IMR-90 (cell line): ENCODE measurements around the gene AUTS2. TPM values are rescaled to one million over a fixed set of nuclear protein-coding genes. Genes with fewer than 3 reads are reported as not detected.

Experiments
- ATAC-seq: fragments of 200-7000 bp; cut with Tn5 transposase; 2 replicates; pipeline ENCODE4 v1.9.1; 2020; ENCODE audit warnings: low read depth, mild to moderate bottlenecking, moderate library complexity
- BruUV-seq: library from RNA; stranded (reverse); fragments of 400-500 nt; replicated peaks from 2 replicates; lab custom pipeline; 2021; lab: Mats Ljungman, UMichigan
- CTCF ChIA-PET: fragments of 300-600 bp; formaldehyde crosslinking; extraction: SDS; loops from one replicate; lab custom pipeline; 2021; ENCODE audit warnings: antibody characterized with exemption; lab: Yijun Ruan, JAX
- POLR2A ChIA-PET: fragments of 300-600 bp; sonication (Branson Sonifier 250); formaldehyde crosslinking; loops from one replicate; lab custom pipeline; 2022; ENCODE audit warnings: antibody characterized with exemption; ENCODE audit not compliant: unreplicated experiment; lab: Charles Lee
- DNase-seq: peaks from one replicate; pipeline ENCODE4 v3.0.0; 2013
- H2AFZ ChIP-seq: replicated peaks from 2 replicates; pipeline ENCODE3; 2013; ENCODE audit warnings: low read length, mild to moderate bottlenecking; ENCODE audit not compliant: poor library complexity
- H2AK5ac ChIP-seq: 2 replicates; pipeline ENCODE4 v1.6.1; 2013; ENCODE audit warnings: low read depth, low read length, inconsistent platforms
- H2AK9ac ChIP-seq: replicated peaks from 2 replicates; pipeline ENCODE3; 2013; ENCODE audit warnings: mild to moderate bottlenecking, low read depth, low read length, moderate library complexity; ENCODE audit not compliant: poor library complexity
- H2BK120ac ChIP-seq: 2 replicates; pipeline ENCODE4 v1.6.1; 2013; ENCODE audit warnings: low read depth, low read length, inconsistent platforms
- H2BK15ac ChIP-seq: 3 replicates; pipeline ENCODE4 v1.6.1; 2013; ENCODE audit warnings: low read depth, low read length, inconsistent platforms
- H2BK20ac ChIP-seq: 2 replicates; pipeline ENCODE4 v1.6.1; 2013; ENCODE audit warnings: low read depth, mild to moderate bottlenecking, inconsistent platforms, low read length, moderate library complexity
- H2BK5ac ChIP-seq: 2 replicates; pipeline ENCODE4 v1.6.1; 2013; ENCODE audit warnings: mild to moderate bottlenecking, low read depth, low read length, inconsistent platforms; ENCODE audit not compliant: poor library complexity, severe bottlenecking
- H3K14ac ChIP-seq: replicated peaks from 2 replicates; pipeline ENCODE4 v1.6.1; 2013; ENCODE audit warnings: low read depth, low read length, inconsistent platforms
- H3K18ac ChIP-seq: 2 replicates; pipeline ENCODE4 v1.6.1; 2013; ENCODE audit warnings: low read depth, low read length, control low read depth
- H3K23ac ChIP-seq: 2 replicates; pipeline ENCODE4 v1.6.1; 2013; ENCODE audit warnings: low read depth, low read length, inconsistent platforms
- H3K27ac ChIP-seq: 2 replicates; pipeline ENCODE4 v1.5.1; 2013; ENCODE audit warnings: mild to moderate bottlenecking, control low read depth, low read length; ENCODE audit not compliant: insufficient read depth
- H3K27me3 ChIP-seq: 2 replicates; pipeline ENCODE4 v1.6.1; 2013; ENCODE audit warnings: low read length; ENCODE audit not compliant: control insufficient read depth, insufficient read depth
- H3K36me3 ChIP-seq: 2 replicates; pipeline ENCODE4 v1.6.1; 2013; ENCODE audit warnings: low read length, mixed read lengths; ENCODE audit not compliant: control insufficient read depth, insufficient read depth
- H3K4ac ChIP-seq: 2 replicates; pipeline ENCODE4 v1.6.1; 2013; ENCODE audit warnings: low read depth, low read length, inconsistent platforms
- H3K4me1 ChIP-seq: 2 replicates; pipeline ENCODE4 v1.6.1; 2013; ENCODE audit warnings: low read length, mixed read lengths; ENCODE audit not compliant: control insufficient read depth, insufficient read depth
- H3K4me2 ChIP-seq: 2 replicates; pipeline ENCODE4 v1.6.1; 2013; ENCODE audit warnings: low read depth, mild to moderate bottlenecking, control low read depth, low read length, moderate library complexity
- H3K4me3 ChIP-seq: 2 replicates; pipeline ENCODE4 v1.5.1; 2013; ENCODE audit warnings: low read depth, mild to moderate bottlenecking, control low read depth, low read length, moderate library complexity; ENCODE audit not compliant: insufficient read depth
- H3K56ac ChIP-seq: 2 replicates; pipeline ENCODE4 v1.6.1; 2013; ENCODE audit warnings: low read length, inconsistent platforms; ENCODE audit not compliant: insufficient read depth; ENCODE audit errors: extremely low read depth
- H3K79me1 ChIP-seq, 2 experiments: 2 replicates each; pipeline ENCODE4 v1.6.1; 2013; ENCODE audit warnings: low read length in 2 of 2, inconsistent platforms in 1 of 2, low read depth in 1 of 2
- H3K9ac ChIP-seq: 2 replicates; pipeline ENCODE4 v1.6.1; 2013; ENCODE audit warnings: low read depth, low read length, control low read depth
- H3K9me1 ChIP-seq: 2 replicates; pipeline ENCODE4 v1.6.1; 2013; ENCODE audit warnings: low read length, inconsistent platforms; ENCODE audit not compliant: insufficient read depth
- H3K9me3 ChIP-seq: 2 replicates; pipeline ENCODE4 v1.6.1; 2013; ENCODE audit warnings: low read length; ENCODE audit not compliant: control insufficient read depth, insufficient read depth
- H4K20me1 ChIP-seq: 2 replicates; pipeline ENCODE4 v1.6.1; 2013; ENCODE audit warnings: low read length, inconsistent platforms; ENCODE audit not compliant: insufficient read depth
- H4K5ac ChIP-seq: 2 replicates; pipeline ENCODE4 v1.6.1; 2013; ENCODE audit warnings: mild to moderate bottlenecking, low read depth, low read length, control low read depth
- H4K8ac ChIP-seq, 2 experiments: 2 replicates each; pipeline ENCODE4 v1.6.1; 2013; ENCODE audit warnings: low read depth in 2 of 2, low read length in 2 of 2, control low read depth in 1 of 2, inconsistent platforms in 1 of 2
- H4K91ac ChIP-seq: 2 replicates; pipeline ENCODE4 v1.6.1; 2013; ENCODE audit warnings: low read depth, low read length, inconsistent platforms; ENCODE audit not compliant: insufficient read depth
- BHLHE40 ChIP-seq: fragments of 150-350 bp; IDR thresholded peaks from 2 replicates; pipeline ENCODE4 v1.6.1; 2016; ENCODE audit warnings: mild to moderate bottlenecking, low read depth, low read length
- CEBPB ChIP-seq: IDR thresholded peaks from 2 replicates; pipeline ENCODE4 v1.6.1; 2012; ENCODE audit warnings: low read depth, low read length, improper control_type of control experiment
- CHD1 ChIP-seq: IDR thresholded peaks from 2 replicates; pipeline ENCODE4 v1.6.1; 2012; ENCODE audit warnings: low read depth, low read length, improper control_type of control experiment
- CTCF ChIP-seq: conservative IDR thresholded peaks from 2 replicates; pipeline ENCODE4 v1.5.1; 2012; ENCODE audit warnings: mild to moderate bottlenecking, low read depth, low read length, improper control_type of control experiment
- ELK1 ChIP-seq: fragments of 150-350 bp; IDR thresholded peaks from 2 replicates; pipeline ENCODE4 v1.6.1; 2016; ENCODE audit warnings: low read depth, mild to moderate bottlenecking, low read length, moderate library complexity, borderline replicate concordance
- FOS ChIP-seq: fragments of 150-350 bp; IDR thresholded peaks from 2 replicates; pipeline ENCODE4 v1.6.1; 2016; ENCODE audit warnings: low read depth, low read length
- MAFK ChIP-seq: IDR thresholded peaks from 2 replicates; pipeline ENCODE4 v1.6.1; 2012; ENCODE audit warnings: low read depth, low read length, improper control_type of control experiment
- MAZ ChIP-seq: IDR thresholded peaks from 2 replicates; pipeline ENCODE4 v1.6.1; 2012; ENCODE audit warnings: low read depth, mild to moderate bottlenecking, low read length, improper control_type of control experiment, moderate library complexity, borderline replicate concordance
- MXI1 ChIP-seq: IDR thresholded peaks from 2 replicates; pipeline ENCODE4 v1.6.1; 2012; ENCODE audit warnings: low read depth, mild to moderate bottlenecking, low read length, moderate library complexity, borderline replicate concordance
- NFE2L2 ChIP-seq: fragments of 150-350 bp; IDR thresholded peaks from 2 replicates; pipeline ENCODE4 v1.6.1; 2016; ENCODE audit warnings: low read depth, mild to moderate bottlenecking, low read length
- POLR2A ChIP-seq: IDR thresholded peaks from 2 replicates; pipeline ENCODE4 v1.6.1; 2012; ENCODE audit warnings: mild to moderate bottlenecking, low read depth, low read length
- RAD21 ChIP-seq: IDR thresholded peaks from 2 replicates; pipeline ENCODE4 v1.6.1; 2012; ENCODE audit warnings: low read length, improper control_type of control experiment
- RCOR1 ChIP-seq: IDR thresholded peaks from 2 replicates; pipeline ENCODE4 v1.6.1; 2012; ENCODE audit warnings: mild to moderate bottlenecking, low read length, improper control_type of control experiment; ENCODE audit not compliant: insufficient replicate concordance
- RFX5 ChIP-seq: IDR thresholded peaks from 2 replicates; pipeline ENCODE4 v1.8.0; 2012; ENCODE audit warnings: low read depth, mild to moderate bottlenecking, low read length, moderate library complexity
- SMC3 ChIP-seq: fragments of 150-350 bp; IDR thresholded peaks from 2 replicates; pipeline ENCODE4 v1.6.1; 2016; ENCODE audit warnings: low read depth, mild to moderate bottlenecking, antibody characterized with exemption, low read length, moderate library complexity
- USF2 ChIP-seq: fragments of 150-350 bp; IDR thresholded peaks from 2 replicates; pipeline ENCODE4 v1.6.1; 2017; ENCODE audit warnings: mild to moderate bottlenecking, antibody characterized with exemption, low read length, low read depth
- WGBS, 2 experiments: methylation state at CpG; one replicate each; pipeline versions ENCODE4 v1.1.5 to v1.1.7; 2013; ENCODE audit warnings: missing lambda C conversion rate in 2 of 2; ENCODE audit not compliant: insufficient read length in 1 of 2; ENCODE audit errors: extremely low coverage in 2 of 2; 5-methylcytosine and 5-hydroxymethylcytosine counted together
- dilution Hi-C: fragments of 300-500 bp; cut with HindIII; formaldehyde crosslinking; loops from one replicate; pipeline ENCODE4 v1.14.3; 2018; ENCODE audit warnings: low sequenced_read_pairs; ENCODE audit not compliant: unreplicated experiment
- in situ Hi-C: fragments of 300-500 bp; cut with MboI; formaldehyde crosslinking; loops from 3 replicates; pipeline ENCODE4 v1.14.3; 2019; ENCODE audit warnings: low sequenced_read_pairs, inconsistent platforms, mixed read lengths
- intact Hi-C: fragments of 100-400 bp; cut with micrococcal nuclease; formaldehyde crosslinking; loops from 2 replicates; pipeline ENCODE4 v1.10.0; 2022
- polyA plus RNA-seq, 3 experiments: library from polyadenylated mRNA; depleted of rRNA; stranded (reverse); fragments of >200 nt; gene quantifications; 2 replicates each; pipeline ENCODE4 v1.2.3, GENCODE V29; 2012; ENCODE audit warnings: low replicate concordance in 1 of 3
- total RNA-seq: library from RNA; depleted of rRNA; stranded (reverse); fragments of >200 nt; gene quantifications from 2 replicates; pipeline ENCODE4 v1.2.3, GENCODE V29; 2012

Gene AUTS2
- total and polyA plus RNA-seq, 2 of the 4 experiments (the other 2 are of a cell fraction), result 0.90 to 3.0 TPM

DNA sequence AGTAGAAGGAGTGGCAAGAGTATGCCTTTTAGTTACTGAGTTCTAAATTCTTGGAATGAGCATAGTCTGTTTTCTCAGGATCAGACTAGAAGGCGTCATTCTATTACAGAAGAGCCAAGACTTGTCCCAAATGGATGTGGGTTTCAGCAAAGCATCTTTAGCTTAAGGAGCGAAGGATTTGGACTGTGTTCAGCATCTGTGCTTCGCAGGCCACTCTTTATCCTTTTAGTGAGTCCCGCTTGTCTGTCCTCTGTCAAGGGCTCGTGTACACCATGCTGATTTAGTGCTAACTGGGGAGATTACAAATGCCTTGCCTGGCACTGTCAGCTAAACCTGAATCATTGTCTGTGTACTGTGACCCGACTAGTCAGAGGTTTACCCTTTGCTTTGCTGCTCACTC lies 465.7 kb downstream of the AUTS2 start:
- Histone ChIP-seq H3K56ac (no peak overlapping the region), H3K23ac (no peak overlapping the region), H2AK5ac (no peak overlapping the region), H3K14ac (no peak overlapping the region), H2AFZ (no peak overlapping the region), H4K91ac (no peak overlapping the region), H3K27me3 (no peaks in the 10 kb centered on the region), H3K9me3 (no peaks in the 10 kb centered on the region), H3K18ac (no peak overlapping the region), H3K36me3 (no peaks in the 10 kb centered on the region), H3K4ac (no peak overlapping the region), H2BK5ac (no peak overlapping the region), H3K4me1 (no peaks in the 10 kb centered on the region), H3K9me1 (no peaks in the 10 kb centered on the region), H2AK9ac (no peak overlapping the region), H2BK20ac (no peak overlapping the region), H3K4me3 (no peak overlapping the region), H3K9ac (no peak overlapping the region), H4K8ac (no peak overlapping the region), H3K79me1 (no peaks in the 10 kb centered on the region), H4K5ac (no peak overlapping the region), H2BK120ac (no peak overlapping the region), H3K4me2 (no peak overlapping the region), H2BK15ac (no peak overlapping the region), H4K20me1 (no peaks in the 10 kb centered on the region), H3K27ac (no peak overlapping the region)
- intact Hi-C loops (no loop called here), dilution Hi-C loops (no loop called here), in situ Hi-C loops (no loop called here)
- BruUV-seq, result no TSS peak
- WGBS, 2 experiments, result 64% methylated on average over 4 of the region's 6 CpGs; no CpG with 5 or more reads in 1 of the 2 experiments
- DNase-seq (no peak), ATAC-seq (no peak)
- TF ChIP-seq CHD1 (no peak), MAFK (no peak), MAZ (no peak), POLR2A (no peak), ELK1 (no peak), RAD21 (no peak), BHLHE40 (no peak), RCOR1 (no peak), SMC3 (no peak), USF2 (no peak), RFX5 (no peak), MXI1 (no peak), CEBPB (no peak), NFE2L2 (no peak), CTCF (no peak), FOS (no peak)
- CTCF ChIA-PET, result interaction anchor here (0.6 to 0.8 kb wide), 2 partner anchors 23 to 1135 kb away, joined by 3 to 11 read pairs; no protein-coding TSS in a partner anchor
- POLR2A ChIA-PET, result no interaction called here
